ENCODE data around the gene GRIK5.
A peak's percentile ranks its signal among the peaks of the same experiment; 100 is the strongest.

The GRIK5 gene

GRCh38 chr19:41960973-41961372 lies 109.0 kb downstream of the GRIK5 start:
- H3K4me3 ChIP-seq (replicated peaks; ENCODE audit: low read depth, low read length): no peak overlapping the region
- DNase-seq (ENCODE audit: extremely low read depth, insufficient read length): no peak
- peaks cover 1% of the 10 kb centered on the region; the same call in 1 of the 2 replicates for H3K36me3 ChIP-seq (ENCODE audit: control insufficient read depth, insufficient read depth, low read length)
- no peak for TF ChIP-seq CTCF (IDR thresholded peaks at IDR 0.05; ENCODE audit: insufficient read depth, low read length, poor library complexity, severe bottlenecking)
- no peaks in the 10 kb centered on the region for H3K27me3 ChIP-seq (replicated peaks; ENCODE audit: control insufficient read depth, insufficient read depth, low read length)

GRCh38 chr19:41959056-41960053 lies 110.7 kb downstream of the GRIK5 start, which contains the start of gene RABAC1:
TSS of gene RABAC1 (minus strand) at chr19:41959321. CDS start at chr19:41959292, 29 bp downstream.
- peak; percentile 90 for DNase-seq (ENCODE audit: extremely low read depth, insufficient read length)
- Histone ChIP-seq H3K27me3 (replicated peaks; ENCODE audit: control insufficient read depth, insufficient read depth, low read length) (no peaks in the 10 kb centered on the region), H3K36me3 (ENCODE audit: control insufficient read depth, insufficient read depth, low read length) (peaks cover 1% of the 10 kb centered on the region; the same call in 1 of the 2 replicates), H3K4me3 (replicated peaks; ENCODE audit: low read depth, low read length) (peak within 1 kb of the TSS; percentile 88)
- peak; percentile 62 for TF ChIP-seq CTCF (IDR thresholded peaks at IDR 0.05; ENCODE audit: insufficient read depth, low read length, poor library complexity, severe bottlenecking)

DNA sequence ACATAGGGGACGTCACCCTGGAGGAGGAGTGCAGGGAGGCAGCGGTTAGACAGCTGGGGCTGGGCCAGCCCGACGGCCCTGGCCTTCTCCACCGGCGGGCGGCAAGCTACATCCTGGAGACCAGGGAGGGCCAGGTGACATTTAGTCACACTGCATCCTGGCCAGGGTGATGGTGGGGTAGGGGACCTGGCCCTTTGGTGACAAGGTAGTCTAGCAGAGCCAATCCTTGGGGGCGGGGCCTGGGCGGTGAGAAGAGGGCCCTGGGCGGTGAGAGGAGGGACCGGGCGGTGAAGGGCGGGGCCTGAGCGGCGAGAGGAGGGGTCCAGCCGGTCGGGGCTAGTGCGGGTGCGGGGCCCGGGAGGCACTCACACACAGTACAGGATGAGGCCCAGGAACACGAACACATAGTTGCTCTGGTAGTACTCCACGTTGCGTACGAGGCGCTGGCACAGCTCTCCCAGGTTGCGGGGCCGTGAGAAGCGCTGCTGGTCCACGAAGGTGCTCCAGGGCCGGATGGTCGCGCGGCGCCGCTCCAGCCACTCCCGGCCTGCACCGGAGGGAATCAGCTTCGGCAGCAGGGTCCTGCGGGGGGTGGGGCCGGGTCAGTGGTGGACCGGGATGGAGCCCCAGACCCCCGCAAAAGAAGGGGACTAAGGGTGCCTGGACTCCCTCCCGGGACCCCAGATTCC lies 111.5 kb downstream of the GRIK5 start:
- no peak for TF ChIP-seq CTCF (IDR thresholded peaks at IDR 0.05; ENCODE audit: insufficient read depth, low read length, poor library complexity, severe bottlenecking)
- DNase-seq (ENCODE audit: extremely low read depth, insufficient read length): peak; percentile 81

GRCh38 chr19:41957838-41958366 lies 112.1 kb downstream of the GRIK5 start:
- Histone ChIP-seq H3K27me3 (replicated peaks; ENCODE audit: control insufficient read depth, insufficient read depth, low read length) (no peaks in the 10 kb centered on the region), H3K4me3 (replicated peaks; ENCODE audit: low read depth, low read length) (peak overlapping the region; percentile 88), H3K36me3 (ENCODE audit: control insufficient read depth, insufficient read depth, low read length) (peaks cover 1% of the 10 kb centered on the region; the same call in 1 of the 2 replicates)
- TF ChIP-seq CTCF (IDR thresholded peaks at IDR 0.05; ENCODE audit: insufficient read depth, low read length, poor library complexity, severe bottlenecking): peak; percentile 84
- no peak for DNase-seq (ENCODE audit: extremely low read depth, insufficient read length)

More for the DNA sequence above, 111.5 kb downstream of the GRIK5 start:
- Histone ChIP-seq H3K4me3 (replicated peaks; ENCODE audit: low read depth, low read length) (peak overlapping the region; percentile 88), H3K27me3 (replicated peaks; ENCODE audit: control insufficient read depth, insufficient read depth, low read length) (no peaks in the 10 kb centered on the region), H3K36me3 (ENCODE audit: control insufficient read depth, insufficient read depth, low read length) (peaks cover 1% of the 10 kb centered on the region; the same call in 1 of the 2 replicates)

- no peak for DNase-seq (ENCODE audit: extremely low read depth, insufficient read length)
- Histone ChIP-seq H3K4me3 (replicated peaks; ENCODE audit: low read depth, low read length) (no peak overlapping the region), H3K36me3 (ENCODE audit: control insufficient read depth, insufficient read depth, low read length) (peaks cover 1% of the 10 kb centered on the region; the same call in 1 of the 2 replicates), H3K27me3 (replicated peaks; ENCODE audit: control insufficient read depth, insufficient read depth, low read length) (no peaks in the 10 kb centered on the region)
- no peak for TF ChIP-seq CTCF (IDR thresholded peaks at IDR 0.05; ENCODE audit: insufficient read depth, low read length, poor library complexity, severe bottlenecking)
These were observed 112.7 kb downstream of the GRIK5 start for GRCh38 chr19:41957161-41957837.

Data from GM06990 (cell line).